Measurements from ENCODE around the gene GRK5. TPM values are rescaled to one million over a fixed set of nuclear protein-coding genes. Genes with fewer than 3 reads are reported as not detected.

The GRK5 gene
- total RNA-seq, 1 donor from 2014 or later: 21.3 TPM

DNA sequence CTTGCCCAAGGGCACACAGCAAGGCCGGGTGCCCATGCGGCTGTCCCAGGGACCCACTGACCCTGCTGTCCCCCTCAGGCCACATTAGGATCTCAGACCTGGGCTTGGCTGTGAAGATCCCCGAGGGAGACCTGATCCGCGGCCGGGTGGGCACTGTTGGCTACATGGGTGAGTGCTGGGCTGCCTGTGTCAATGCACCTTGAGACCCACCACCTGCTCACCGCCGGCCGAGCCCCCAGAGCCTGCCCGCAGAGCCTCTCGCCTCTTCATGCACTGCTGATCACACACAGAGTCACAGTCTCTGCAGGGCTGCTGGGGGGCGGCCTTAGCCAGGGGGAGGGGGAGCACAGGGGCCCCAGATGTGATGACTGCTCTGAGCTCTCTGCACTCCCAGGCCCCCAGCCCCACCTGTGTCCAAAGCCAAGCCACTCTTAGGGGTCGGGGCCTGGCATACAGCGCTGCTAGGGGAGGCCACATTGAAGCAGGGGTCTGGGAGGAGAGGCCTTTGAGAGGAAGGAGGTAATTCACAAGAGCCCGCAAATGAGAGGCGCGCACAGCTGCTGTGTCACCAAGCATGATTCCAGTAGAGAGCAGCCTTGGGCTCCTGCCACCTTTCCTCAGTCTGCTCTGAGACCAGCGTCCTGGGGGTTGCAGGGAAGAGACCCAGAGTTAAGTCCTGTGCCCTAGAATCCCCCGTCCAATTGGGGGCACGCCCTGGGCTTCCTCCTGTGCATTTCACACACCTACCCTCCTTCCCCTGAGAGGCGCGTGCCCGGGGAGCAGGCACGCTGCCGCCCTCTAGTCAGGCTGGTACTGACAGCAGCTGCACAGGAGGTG lies 234.8 kb downstream of the GRK5 start:
- Mint-ChIP-seq H3K9me3 (no peaks in the 10 kb centered on the region), H3K27me3 (no peaks in the 10 kb centered on the region), H3K27ac (no peak overlapping the region), H3K4me3 (no peak overlapping the region), H3K4me1 (peaks cover 17% of the 10 kb centered on the region), H3K36me3 (ENCODE audit: low read depth) (peaks cover 54% of the 10 kb centered on the region)
- intact Hi-C loops (cut with micrococcal nuclease): loop anchor here (5.0 kb wide), 1 partner anchor 415 kb away; no protein-coding TSS in a partner anchor
- DNase-seq (no peak), ATAC-seq (ENCODE audit: low read depth) (peak; percentile 59)
- ChIA-PET POLR2A (interaction anchor here (0.7 to 1.2 kb wide), 5 partner anchors 18 to 137 kb away, joined by 3 to 11 read pairs (median 5); no protein-coding TSS in a partner anchor), CTCF (interaction anchor here (1.2 to 6.0 kb wide), 4 partner anchors 36 to 242 kb away, joined by 5 to 74 read pairs (median 30); partner anchors contain the start of gene GRK5)
- TF ChIP-seq, protein P1, sequence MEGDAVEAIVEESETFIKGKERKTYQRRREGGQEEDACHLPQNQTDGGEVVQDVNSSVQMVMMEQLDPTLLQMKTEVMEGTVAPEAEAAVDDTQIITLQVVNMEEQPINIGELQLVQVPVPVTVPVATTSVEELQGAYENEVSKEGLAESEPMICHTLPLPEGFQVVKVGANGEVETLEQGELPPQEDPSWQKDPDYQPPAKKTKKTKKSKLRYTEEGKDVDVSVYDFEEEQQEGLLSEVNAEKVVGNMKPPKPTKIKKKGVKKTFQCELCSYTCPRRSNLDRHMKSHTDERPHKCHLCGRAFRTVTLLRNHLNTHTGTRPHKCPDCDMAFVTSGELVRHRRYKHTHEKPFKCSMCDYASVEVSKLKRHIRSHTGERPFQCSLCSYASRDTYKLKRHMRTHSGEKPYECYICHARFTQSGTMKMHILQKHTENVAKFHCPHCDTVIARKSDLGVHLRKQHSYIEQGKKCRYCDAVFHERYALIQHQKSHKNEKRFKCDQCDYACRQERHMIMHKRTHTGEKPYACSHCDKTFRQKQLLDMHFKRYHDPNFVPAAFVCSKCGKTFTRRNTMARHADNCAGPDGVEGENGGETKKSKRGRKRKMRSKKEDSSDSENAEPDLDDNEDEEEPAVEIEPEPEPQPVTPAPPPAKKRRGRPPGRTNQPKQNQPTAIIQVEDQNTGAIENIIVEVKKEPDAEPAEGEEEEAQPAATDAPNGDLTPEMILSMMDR (IDR thresholded peaks at IDR 0.05): no peak

DNA sequence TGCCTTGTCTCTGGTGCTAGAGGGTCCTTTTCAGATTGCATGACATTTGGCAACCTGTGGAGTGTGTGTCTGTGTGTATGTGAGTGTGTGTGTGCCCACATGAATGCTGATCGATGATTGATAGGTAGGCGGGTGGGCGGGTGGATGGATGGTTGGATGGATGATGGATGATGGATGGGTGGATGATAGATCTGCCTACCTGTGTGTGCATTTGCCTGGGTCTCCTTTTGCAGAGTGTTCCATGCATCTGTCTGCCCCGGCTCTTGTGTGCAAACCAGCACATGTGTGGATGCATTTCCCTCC lies 235.3 kb downstream of the GRK5 start:
- Mint-ChIP-seq H3K27ac (no peak overlapping the region), H3K27me3 (no peaks in the 10 kb centered on the region), H3K36me3 (ENCODE audit: low read depth) (peaks cover 53% of the 10 kb centered on the region), H3K4me3 (no peak overlapping the region), H3K4me1 (peaks cover 17% of the 10 kb centered on the region), H3K9me3 (no peaks in the 10 kb centered on the region)
- ATAC-seq (ENCODE audit: low read depth) (no peak), DNase-seq (no peak)
- intact Hi-C loops (cut with micrococcal nuclease): loop anchor here (5.0 kb wide), 1 partner anchor 415 kb away; no protein-coding TSS in a partner anchor
- CTCF ChIA-PET: interaction anchor here (1.2 to 6.0 kb wide), 4 partner anchors 36 to 243 kb away, joined by 5 to 74 read pairs (median 30); partner anchors contain the start of gene GRK5
- TF ChIP-seq, protein P1 (IDR thresholded peaks at IDR 0.05): no peak
- POLR2A ChIA-PET: interaction anchor here (0.7 to 1.2 kb wide), 6 partner anchors 17 to 209 kb away, joined by 3 to 11 read pairs (median 4); partner anchors contain the start of gene BAG3

DNA sequence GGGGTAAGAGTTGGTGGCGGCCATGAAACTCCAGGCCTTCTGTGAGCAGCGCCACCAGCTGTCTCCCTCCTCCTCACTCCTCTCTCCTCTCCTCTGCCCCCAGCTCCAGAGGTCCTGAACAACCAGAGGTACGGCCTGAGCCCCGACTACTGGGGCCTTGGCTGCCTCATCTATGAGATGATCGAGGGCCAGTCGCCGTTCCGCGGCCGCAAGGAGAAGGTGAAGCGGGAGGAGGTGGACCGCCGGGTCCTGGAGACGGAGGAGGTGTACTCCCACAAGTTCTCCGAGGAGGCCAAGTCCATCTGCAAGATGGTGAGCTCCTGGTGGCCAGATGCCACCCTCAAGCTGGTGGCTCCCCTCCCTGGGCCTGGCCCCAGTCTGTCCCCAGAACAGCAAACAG lies 236.1 kb downstream of the GRK5 start:
- CTCF ChIA-PET: interaction anchor here (0.9 to 6.0 kb wide), 6 partner anchors 35 to 244 kb away, joined by 3 to 74 read pairs (median 8); partner anchors contain the start of gene GRK5
- H3K27me3 Mint-ChIP-seq: no peaks in the 10 kb centered on the region
- ATAC-seq (ENCODE audit: low read depth): no peak

DNA sequence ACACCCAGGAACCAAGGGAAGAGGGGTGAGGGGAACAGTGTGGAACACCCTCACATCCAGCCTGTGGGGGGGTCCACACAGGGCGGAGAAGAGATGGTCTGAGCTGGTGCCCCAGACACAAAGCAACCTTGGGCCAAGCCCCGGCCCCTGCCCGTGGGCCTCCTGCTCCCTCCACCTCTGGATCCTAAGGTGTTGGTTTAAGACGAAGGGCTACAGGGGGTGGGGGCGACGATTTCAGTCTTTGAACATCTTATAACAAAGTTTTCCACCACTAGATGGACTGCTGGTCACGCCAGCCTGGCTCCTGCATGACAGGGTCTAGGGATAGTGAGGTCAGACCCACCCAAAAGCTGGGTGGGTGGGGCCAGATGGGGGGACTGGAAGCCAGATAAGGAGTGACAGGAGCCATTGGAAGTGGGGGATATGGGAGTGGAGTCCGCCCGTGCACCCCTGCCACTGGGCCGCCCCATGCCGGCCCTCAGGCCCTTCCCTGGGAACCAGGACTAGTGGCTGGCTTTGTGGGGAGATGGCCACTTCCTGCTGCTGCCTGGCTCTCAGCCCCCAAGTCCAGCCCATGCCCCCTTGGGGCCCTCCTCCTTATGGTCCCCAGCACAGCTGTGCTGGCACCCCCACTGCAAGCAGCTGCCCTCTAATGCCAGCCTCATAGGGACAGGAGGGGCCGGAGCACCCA lies 236.7 kb downstream of the GRK5 start:
- peaks cover 51% of the 10 kb centered on the region for H3K36me3 Mint-ChIP-seq (ENCODE audit: low read depth)
- no peak for DNase-seq
- H3K4me1 Mint-ChIP-seq: peaks cover 18% of the 10 kb centered on the region
- TF ChIP-seq, protein P1 (IDR thresholded peaks at IDR 0.05): no peak
- H3K27ac Mint-ChIP-seq: no peak overlapping the region
- ATAC-seq (ENCODE audit: low read depth): no peak
- H3K4me3 Mint-ChIP-seq: no peak overlapping the region
- intact Hi-C loops (cut with micrococcal nuclease): loop anchor here (5.0 kb wide), 1 partner anchor 413 kb away; no protein-coding TSS in a partner anchor
- no peaks in the 10 kb centered on the region for H3K27me3 Mint-ChIP-seq
- ChIA-PET POLR2A (interaction anchor here (0.5 to 1.9 kb wide), 5 partner anchors 14 to 207 kb away, joined by 3 to 13 read pairs (median 5); partner anchors contain the start of gene BAG3), CTCF (interaction anchor here (0.9 to 6.0 kb wide), 11 partner anchors 12 to 245 kb away, joined by 3 to 74 read pairs (median 12); partner anchors contain the start of genes GRK5 and RGS10)
- H3K9me3 Mint-ChIP-seq: no peaks in the 10 kb centered on the region

More for the DNA sequence above, 236.1 kb downstream of the GRK5 start:
- no peaks in the 10 kb centered on the region for H3K9me3 Mint-ChIP-seq
- POLR2A ChIA-PET: interaction anchor here (0.6 to 1.2 kb wide), 3 partner anchors 14 to 208 kb away, joined by 3 to 5 read pairs (median 3); partner anchors contain the start of gene BAG3
- no peak for DNase-seq
- intact Hi-C loops (cut with micrococcal nuclease): loop anchor here (5.0 kb wide), 1 partner anchor 414 kb away; no protein-coding TSS in a partner anchor
- peaks cover 17% of the 10 kb centered on the region for H3K4me1 Mint-ChIP-seq
- H3K27ac Mint-ChIP-seq: no peak overlapping the region
- TF ChIP-seq, protein P1 (IDR thresholded peaks at IDR 0.05): no peak
- peaks cover 52% of the 10 kb centered on the region for H3K36me3 Mint-ChIP-seq (ENCODE audit: low read depth)
- no peak overlapping the region for H3K4me3 Mint-ChIP-seq

All from activated B cell treated with CpG ODN at 0.5 μM for 24 hours (primary cell).